HepG2 (cell line): ENCODE measurements around the gene TARDBP. TPM values are rescaled to one million over a fixed set of nuclear protein-coding genes. Genes with fewer than 3 reads are reported as not detected.
A peak's percentile ranks its signal among the peaks of the same experiment; 100 is the strongest.

Experiments
- ARNT ChIP-seq: fragments of 450-650 bp; IDR thresholded peaks from 2 replicates; pipeline ENCODE4 v1.6.1; 2017
- ARNT2 ChIP-seq: sonication (generic); formaldehyde crosslinking; IDR thresholded peaks from 2 replicates; pipeline ENCODE4 v1.8.0; 2022; ENCODE audit warnings: mild to moderate bottlenecking, low read depth, missing genetic modification reagents, moderate library complexity
- ATAD3A ChIP-seq: sonication (generic); formaldehyde crosslinking; IDR thresholded peaks from 2 replicates; pipeline ENCODE4 v1.4.0; 2020; ENCODE audit warnings: missing genetic modification reagents
- HNRNPLL ChIP-seq: fragments of 200-400 bp; formaldehyde crosslinking; IDR thresholded peaks from 2 replicates; pipeline ENCODE4 v1.6.1; 2017; ENCODE audit warnings: mild to moderate bottlenecking, low read depth, low read length; ENCODE audit not compliant: poor library complexity, severe bottlenecking
- MLLT10 ChIP-seq: sonication (generic); formaldehyde crosslinking; IDR thresholded peaks from 2 replicates; pipeline ENCODE4 v1.4.0; 2020; ENCODE audit warnings: missing genetic modification reagents
- MTF1 ChIP-seq: sonication (generic); formaldehyde crosslinking; IDR thresholded peaks from 2 replicates; pipeline ENCODE4 v1.5.0; 2020; ENCODE audit warnings: missing genetic modification reagents
- NFYB ChIP-seq: sonication (generic); formaldehyde crosslinking; IDR thresholded peaks from 2 replicates; pipeline ENCODE4 v1.4.0; 2020; ENCODE audit warnings: missing genetic modification reagents
- SALL2 ChIP-seq: sonication (generic); formaldehyde crosslinking; IDR thresholded peaks from 2 replicates; pipeline ENCODE4 v1.8.1; 2023; ENCODE audit warnings: mild to moderate bottlenecking, missing genetic modification reagents, inconsistent platforms
- SRSF4 ChIP-seq: fragments of 200-400 bp; formaldehyde crosslinking; IDR thresholded peaks from one replicate; pipeline ENCODE4 v1.6.1; 2018; ENCODE audit warnings: mild to moderate bottlenecking, low read depth, low read length, moderate library complexity; ENCODE audit not compliant: poor library complexity, severe bottlenecking
- UBTF ChIP-seq: sonication (generic); formaldehyde crosslinking; IDR thresholded peaks from 2 replicates; pipeline ENCODE4 v1.4.0; 2020; ENCODE audit warnings: mild to moderate bottlenecking, missing genetic modification reagents
- XRCC5 ChIP-seq: fragments of 200-400 bp; formaldehyde crosslinking; optimal IDR thresholded peaks from 2 replicates; pipeline ENCODE3; 2017; ENCODE audit warnings: mild to moderate bottlenecking, low read length
- ZBTB38 ChIP-seq: sonication (generic); formaldehyde crosslinking; IDR thresholded peaks from 2 replicates; pipeline ENCODE4 v1.5.1; 2020; ENCODE audit warnings: mild to moderate bottlenecking, missing genetic modification reagents
- ZKSCAN1 ChIP-seq: fragments of 150-350 bp; IDR thresholded peaks from 2 replicates; pipeline ENCODE4 v1.6.1; 2014; ENCODE audit warnings: low read length
- ZNF446 ChIP-seq: sonication (generic); formaldehyde crosslinking; IDR thresholded peaks from 2 replicates; pipeline ENCODE4 v1.5.0; 2020; ENCODE audit warnings: mild to moderate bottlenecking, missing genetic modification reagents
- ZNF639 ChIP-seq: conservative IDR thresholded peaks from 2 replicates; pipeline ENCODE4 v1.6.1; 2018; ENCODE audit warnings: missing genetic modification reagents
- ZNF792 ChIP-seq: IDR thresholded peaks from 2 replicates; pipeline ENCODE4 v1.6.1; 2016
- ZNF83 ChIP-seq: sonication (generic); formaldehyde crosslinking; IDR thresholded peaks from 2 replicates; pipeline ENCODE4 v1.4.0; 2020; ENCODE audit warnings: missing genetic modification reagents, mild to moderate bottlenecking, borderline replicate concordance
- ZNF839 ChIP-seq: sonication (generic); formaldehyde crosslinking; IDR thresholded peaks from 2 replicates; pipeline ENCODE4 v1.4.0; 2020; ENCODE audit warnings: missing genetic modification reagents, mild to moderate bottlenecking, borderline replicate concordance
- ZSCAN20 ChIP-seq: sonication (generic); formaldehyde crosslinking; IDR thresholded peaks from 2 replicates; pipeline ENCODE4 v1.4.0; 2020; ENCODE audit warnings: missing genetic modification reagents, mild to moderate bottlenecking, borderline replicate concordance
- polyA plus RNA-seq, 8 experiments: library from polyadenylated mRNA; depleted of rRNA in 3 of 8; stranded (reverse) in 7 of 8; unstranded in 1 of 8; fragments of >200 nt; fragmentation: Illumina TruSeq in 4 of 8; extraction: Trizol in 4 of 8; gene quantifications; 2 replicates each; pipeline versions ENCODE4 v1.2.1 to v1.2.3, GENCODE V29; 2011 to 2016; ENCODE audit warnings: low read depth in 4 of 8, missing spikeins in 1 of 8, mixed read lengths in 1 of 8; ENCODE audit not compliant: insufficient read depth in 1 of 8
- total RNA-seq, 5 experiments: library from RNA; depleted of rRNA; stranded (reverse); fragments of >200 nt; fragmentation: Illumina TruSeq; extraction: Trizol; gene quantifications; 2 replicates each; pipeline ENCODE4 v1.2.3, GENCODE V29; 2016; ENCODE audit warnings: low read depth in 1 of 5
- TF ChIP-seq, protein P1 (sequence below): sonication (generic); formaldehyde crosslinking; IDR thresholded peaks from 2 replicates; pipeline ENCODE4 v1.5.0; 2020; ENCODE audit warnings: missing genetic modification reagents
- TF ChIP-seq, protein P2 (sequence below), 2 experiments: sonication (generic) in 1 of 2; formaldehyde crosslinking in 1 of 2; IDR thresholded peaks; 2 replicates each; pipeline versions ENCODE4 v1.4.0 to v1.6.1; 2016 to 2020; ENCODE audit warnings: borderline replicate concordance in 1 of 2, low read depth in 1 of 2, mild to moderate bottlenecking in 1 of 2, missing genetic modification reagents in 1 of 2

TARDBP gene
- total and polyA plus RNA-seq, 2 of the 13 experiments (the other 11 are each of a cell fraction or from before 2014, with no cell fraction given) = 62.4 to 93.0 TPM

GRCh38 chr1:11059155-11059967 is 46.9 kb downstream of the TARDBP start (continued):
- TF ChIP-seq, protein P1, sequence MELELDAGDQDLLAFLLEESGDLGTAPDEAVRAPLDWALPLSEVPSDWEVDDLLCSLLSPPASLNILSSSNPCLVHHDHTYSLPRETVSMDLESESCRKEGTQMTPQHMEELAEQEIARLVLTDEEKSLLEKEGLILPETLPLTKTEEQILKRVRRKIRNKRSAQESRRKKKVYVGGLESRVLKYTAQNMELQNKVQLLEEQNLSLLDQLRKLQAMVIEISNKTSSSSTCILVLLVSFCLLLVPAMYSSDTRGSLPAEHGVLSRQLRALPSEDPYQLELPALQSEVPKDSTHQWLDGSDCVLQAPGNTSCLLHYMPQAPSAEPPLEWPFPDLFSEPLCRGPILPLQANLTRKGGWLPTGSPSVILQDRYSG (CRISPR knock-in tag) = no peak
- no peak for TF ChIP-seq HNRNPLL
- no peak for TF ChIP-seq ZNF83 (CRISPR knock-in tag)
- TF ChIP-seq ZNF792 (CRISPR knock-in tag) = no peak
- TF ChIP-seq, protein P2, sequence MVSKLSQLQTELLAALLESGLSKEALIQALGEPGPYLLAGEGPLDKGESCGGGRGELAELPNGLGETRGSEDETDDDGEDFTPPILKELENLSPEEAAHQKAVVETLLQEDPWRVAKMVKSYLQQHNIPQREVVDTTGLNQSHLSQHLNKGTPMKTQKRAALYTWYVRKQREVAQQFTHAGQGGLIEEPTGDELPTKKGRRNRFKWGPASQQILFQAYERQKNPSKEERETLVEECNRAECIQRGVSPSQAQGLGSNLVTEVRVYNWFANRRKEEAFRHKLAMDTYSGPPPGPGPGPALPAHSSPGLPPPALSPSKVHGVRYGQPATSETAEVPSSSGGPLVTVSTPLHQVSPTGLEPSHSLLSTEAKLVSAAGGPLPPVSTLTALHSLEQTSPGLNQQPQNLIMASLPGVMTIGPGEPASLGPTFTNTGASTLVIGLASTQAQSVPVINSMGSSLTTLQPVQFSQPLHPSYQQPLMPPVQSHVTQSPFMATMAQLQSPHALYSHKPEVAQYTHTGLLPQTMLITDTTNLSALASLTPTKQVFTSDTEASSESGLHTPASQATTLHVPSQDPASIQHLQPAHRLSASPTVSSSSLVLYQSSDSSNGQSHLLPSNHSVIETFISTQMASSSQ (IDR thresholded peaks at IDR 0.05; ENCODE audit: low read depth) = no peak
- TF ChIP-seq, protein P2 (CRISPR knock-in tag; IDR thresholded peaks at IDR 0.05; ENCODE audit: borderline replicate concordance) = no peak
- no peak for TF ChIP-seq ARNT
- TF ChIP-seq MLLT10 (CRISPR knock-in tag) = no peak
- TF ChIP-seq SALL2 = no peak
- TF ChIP-seq ZNF446 = no peak; the same call in 1 of the 2 replicates
- no peak for TF ChIP-seq ATAD3A (CRISPR knock-in tag)
- no peak for TF ChIP-seq ZNF839 (CRISPR knock-in tag)
- TF ChIP-seq ARNT2 = no peak
- TF ChIP-seq ZKSCAN1 = no peak
- peak; percentile 36; the same call in 1 of the 2 replicates for TF ChIP-seq UBTF (CRISPR knock-in tag)
- no peak for TF ChIP-seq XRCC5
- TF ChIP-seq SRSF4 = no peak
- 0 out of 2 replicates have a peak, but pooled peaks have one; percentile 34 for TF ChIP-seq MTF1
- TF ChIP-seq ZBTB38 (CRISPR knock-in tag) = no peak
- TF ChIP-seq NFYB (CRISPR knock-in tag) = no peak
- TF ChIP-seq ZNF639 (CRISPR knock-in tag) = no peak
- TF ChIP-seq ZSCAN20 = peak; percentile 51; the same call in 1 of the 2 replicates
